ENCODE results near the gene NOC4L. TPM values are rescaled to one million over a fixed set of nuclear protein-coding genes. Genes with fewer than 3 reads are reported as not detected.

NOC4L gene
- total and polyA plus RNA-seq, 2 of the 4 experiments (the other 2 are of a cell fraction) = 5.2 to 13.4 TPM

GRCh38 chr12:132148368-132149045 lies 4.2 kb downstream of the NOC4L start:
- DNase-seq (no peak), ATAC-seq (ENCODE audit: low read depth) (no peak)
- Histone ChIP-seq H2BK20ac (ENCODE audit: low read depth, low read length) (no peak overlapping the region), H3K4ac (ENCODE audit: low read depth, low read length) (no peak overlapping the region), H3K27me3 (ENCODE audit: control insufficient read depth, insufficient read depth, low read length) (no peaks in the 10 kb centered on the region), H3K4me1 (ENCODE audit: control insufficient read depth, insufficient read depth, low read length) (peaks cover 6% of the 10 kb centered on the region), H4K20me1 (ENCODE audit: insufficient read depth, low read length) (peaks cover 3% of the 10 kb centered on the region; the same call in 1 of the 2 replicates), H3K56ac (ENCODE audit: extremely low read depth, insufficient read depth, low read length) (no peak overlapping the region), H3K36me3 (ENCODE audit: control insufficient read depth, insufficient read depth, low read length) (peaks cover 19% of the 10 kb centered on the region), H2BK120ac (ENCODE audit: low read depth, low read length) (no peak overlapping the region), H3K4me2 (ENCODE audit: low read depth, low read length) (no peak overlapping the region), H2AFZ (replicated peaks; ENCODE audit: low read length, poor library complexity) (no peak overlapping the region), H3K9ac (ENCODE audit: low read depth, low read length) (no peak overlapping the region), H2AK9ac (replicated peaks; ENCODE audit: low read depth, low read length, poor library complexity) (no peak overlapping the region), H2BK5ac (ENCODE audit: low read depth, low read length, poor library complexity, severe bottlenecking) (no peak overlapping the region), H3K27ac (ENCODE audit: insufficient read depth, low read length) (no peak overlapping the region), H3K4me3 (ENCODE audit: insufficient read depth, low read depth, low read length) (no peak overlapping the region), H3K9me1 (ENCODE audit: insufficient read depth, low read length) (no peaks in the 10 kb centered on the region), H2AK5ac (ENCODE audit: low read depth, low read length) (no peak overlapping the region), H3K23ac (ENCODE audit: low read depth, low read length) (no peak overlapping the region), H2BK15ac (ENCODE audit: low read depth, low read length) (no peak overlapping the region), H3K14ac (replicated peaks; ENCODE audit: low read depth, low read length) (no peak overlapping the region), H4K5ac (ENCODE audit: low read depth, low read length) (no peak overlapping the region), H3K18ac (ENCODE audit: low read depth, low read length) (no peak overlapping the region), H4K91ac (ENCODE audit: insufficient read depth, low read depth, low read length) (no peak overlapping the region), H3K79me1 (ENCODE audit: low read depth in 1 of 2, low read length in 2 of 2) (peaks cover 9 to 23% of the 10 kb centered on the region in 2 experiments; a peak in 3 of 4 replicates), H3K9me3 (ENCODE audit: control insufficient read depth, insufficient read depth, low read length) (no peaks in the 10 kb centered on the region), H4K8ac (ENCODE audit: low read depth in 2 of 2, low read length in 2 of 2) (no peak overlapping the region)
- dilution Hi-C loops (cut with HindIII; ENCODE audit: low sequenced_read_pairs, unreplicated experiment) = no loop called here
- TF ChIP-seq SMC3 (IDR thresholded peaks at IDR 0.05; ENCODE audit: low read depth, low read length) = no peak
- no peak for TF ChIP-seq MAFK (IDR thresholded peaks at IDR 0.05; ENCODE audit: low read depth, low read length)
- TF ChIP-seq RFX5 (IDR thresholded peaks at IDR 0.05; ENCODE audit: low read depth, low read length) = no peak
- no peak for TF ChIP-seq NFE2L2 (IDR thresholded peaks at IDR 0.05; ENCODE audit: low read depth, low read length)
- no peak for TF ChIP-seq CHD1 (IDR thresholded peaks at IDR 0.05; ENCODE audit: low read depth, low read length)
- TF ChIP-seq RCOR1 (IDR thresholded peaks at IDR 0.05; ENCODE audit: insufficient replicate concordance, low read length) = no peak
- no peak for TF ChIP-seq BHLHE40 (IDR thresholded peaks at IDR 0.05; ENCODE audit: low read depth, low read length)
- TF ChIP-seq ELK1 (IDR thresholded peaks at IDR 0.05; ENCODE audit: borderline replicate concordance, low read depth, low read length) = no peak
- no peak for TF ChIP-seq USF2 (IDR thresholded peaks at IDR 0.05; ENCODE audit: low read depth, low read length)
- no peak for TF ChIP-seq POLR2A (IDR thresholded peaks at IDR 0.05; ENCODE audit: low read depth, low read length)
- TF ChIP-seq FOS (IDR thresholded peaks at IDR 0.05; ENCODE audit: low read depth, low read length) = no peak
- TF ChIP-seq CTCF (conservative IDR thresholded peaks at IDR 0.05; ENCODE audit: low read depth, low read length) = no peak
- TF ChIP-seq CEBPB (IDR thresholded peaks at IDR 0.05; ENCODE audit: low read depth, low read length) = no peak
- TF ChIP-seq RAD21 (IDR thresholded peaks at IDR 0.05; ENCODE audit: low read length) = no peak
- no peak for TF ChIP-seq MXI1 (IDR thresholded peaks at IDR 0.05; ENCODE audit: borderline replicate concordance, low read depth, low read length)
- TF ChIP-seq MAZ (IDR thresholded peaks at IDR 0.05; ENCODE audit: borderline replicate concordance, low read depth, low read length) = no peak
- WGBS, 2 experiments (ENCODE audit: extremely low coverage in 2 of 2, insufficient read length in 1 of 2) = 100% methylated on average over 11 of the region's 41 CpGs; no CpG with 5 or more reads in 1 of the 2 experiments
- POLR2A ChIA-PET (ENCODE audit: unreplicated experiment) = no interaction called here
- intact Hi-C loops (cut with micrococcal nuclease) = no loop called here
- in situ Hi-C loops (cut with MboI; ENCODE audit: low sequenced_read_pairs) = no loop called here
- no TSS peak for BruUV-seq (replicated peaks)
- CTCF ChIA-PET = no interaction called here
